ENCODE measurements around the gene MX2.
"Not testable (repeated sequence)": the region's sequence is repeated elsewhere in the genome, so short reads cannot be mapped to it uniquely, and the experiment has no call there.

Gene MX2

DNA sequence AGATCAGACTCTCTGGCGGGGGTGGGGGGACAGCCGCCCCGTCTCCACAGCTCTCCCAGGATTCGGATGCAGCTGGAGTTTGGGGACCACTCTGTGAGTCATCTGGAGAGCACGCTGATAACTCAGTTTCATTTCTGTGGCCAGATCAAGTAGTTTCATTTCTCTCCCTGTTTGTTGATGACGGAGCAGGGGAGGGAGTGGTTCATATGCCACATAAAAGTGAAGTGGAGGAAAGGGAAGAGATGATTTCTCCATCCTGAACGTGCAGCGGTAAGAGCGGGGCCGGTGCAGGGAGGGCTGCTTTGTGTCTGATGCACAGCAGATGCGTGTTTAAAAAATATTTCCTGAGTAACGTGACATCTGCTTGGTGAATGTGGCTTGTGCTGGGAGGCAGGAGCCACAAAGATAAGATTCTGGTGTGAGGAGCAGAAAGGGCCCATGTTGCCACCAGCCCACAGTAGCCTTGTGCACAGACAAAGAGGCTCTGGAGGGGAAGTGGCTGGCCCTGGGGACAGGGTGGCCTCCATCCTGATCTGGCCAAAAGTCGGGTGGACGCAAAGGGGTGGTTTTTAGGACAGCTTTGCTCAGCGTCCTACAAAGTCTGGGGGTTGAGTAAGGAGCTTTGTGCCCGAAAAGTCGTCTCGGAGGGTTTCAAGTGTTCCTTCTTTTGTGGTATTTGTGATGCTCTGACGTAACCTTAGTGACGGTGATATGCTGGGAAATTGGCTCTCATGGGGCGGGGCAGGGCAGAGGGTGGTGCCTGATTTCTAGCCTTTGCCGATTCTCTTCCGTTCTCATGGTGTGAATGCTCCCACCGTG lies at the start of gene MX2:
TSS of gene MX2 (plus strand) at position 242 of the 819 bp plus-strand sequence. CDS start 14,880 bp downstream, outside the sequence.
- DNase-seq, result no peak

- not testable (repeated sequence) for DNase-seq
These were observed 48.3 kb upstream of the MX2 start for GRCh38 chr21:41313285-41314164.

DNA sequence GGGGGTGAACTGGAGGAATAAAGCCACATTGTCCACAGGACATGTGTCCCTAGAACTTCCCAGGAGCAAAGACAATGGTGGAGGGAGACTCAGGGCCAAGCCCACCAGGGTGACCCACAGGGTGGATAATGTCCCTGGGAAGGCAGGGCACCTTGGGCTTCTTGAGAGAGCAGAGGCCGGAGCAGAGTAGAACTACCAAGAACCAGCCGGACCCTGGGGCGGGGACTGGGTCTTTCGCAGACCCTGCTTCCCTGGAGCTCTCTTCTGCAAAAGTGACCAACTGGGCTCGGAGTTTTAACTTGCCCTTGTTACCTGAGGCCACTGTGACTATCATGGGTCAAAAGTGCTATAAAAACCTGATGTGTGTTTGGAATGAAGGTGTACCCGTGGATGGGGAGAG lies 46.1 kb upstream of the MX2 start:
- DNase-seq, result no peak

DNA sequence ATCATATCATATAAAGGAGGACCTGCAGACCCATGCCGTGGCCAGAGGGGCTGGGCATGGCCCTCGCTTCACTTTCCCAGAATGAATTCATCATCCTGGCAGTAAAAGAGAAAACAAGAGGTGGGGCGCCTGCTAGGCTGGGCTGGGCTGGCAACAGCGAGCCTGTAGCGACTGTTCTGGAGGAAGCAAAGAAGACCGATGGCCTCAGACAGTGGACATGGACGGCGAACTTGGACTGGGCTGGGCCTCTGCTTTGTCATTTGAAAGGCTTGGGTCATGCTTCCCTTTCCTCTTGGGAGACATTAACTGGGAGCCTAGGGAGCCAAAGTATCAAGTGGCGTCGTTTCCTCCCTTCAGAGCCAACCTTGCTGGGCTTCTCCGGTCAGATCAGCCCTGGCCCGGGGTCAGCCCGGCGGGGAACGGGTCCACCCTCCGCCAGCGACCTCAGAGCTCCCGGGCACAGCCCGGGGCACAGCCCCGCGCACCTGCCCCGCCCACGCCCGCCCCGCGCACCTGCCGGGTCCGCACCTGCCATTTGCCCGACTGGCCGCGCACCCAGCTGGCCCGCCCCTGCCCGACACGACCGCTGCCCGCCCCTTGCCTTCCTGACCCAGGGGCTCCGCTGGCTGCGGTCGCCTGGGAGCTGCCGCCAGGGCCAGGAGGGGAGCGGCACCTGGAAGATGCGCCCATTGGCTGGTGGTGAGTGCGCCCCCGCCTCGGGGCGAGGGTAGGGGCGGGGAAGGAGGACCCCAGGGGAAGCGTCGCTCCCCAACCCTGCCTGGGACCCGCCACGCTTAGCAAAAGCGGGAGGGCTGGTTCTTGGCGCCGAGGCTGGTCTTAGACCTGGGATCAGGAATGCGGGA lies 45.4 kb upstream of the MX2 start, which contains the start of gene FAM3B:
TSS of gene FAM3B (plus strand) at position 602 of the 863 bp plus-strand sequence. CDS start at position 681, 79 bp downstream.
- peak; percentile 28 for DNase-seq

DNA sequence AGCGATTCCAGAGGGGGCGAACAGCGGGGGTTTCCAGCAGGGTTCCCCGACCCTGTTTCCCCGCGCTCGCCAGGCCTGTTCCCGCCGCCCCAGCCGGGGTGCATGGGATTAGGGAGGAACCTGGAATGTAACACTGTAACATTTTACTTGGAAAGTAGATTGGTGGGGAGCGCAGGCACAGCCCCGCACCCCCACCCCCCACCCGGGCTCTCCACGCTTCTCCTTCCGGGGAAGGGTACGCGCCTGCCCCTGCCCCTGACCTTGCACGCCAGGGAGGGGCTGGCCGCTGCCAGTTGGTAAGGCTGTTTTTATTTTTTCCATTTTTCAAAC lies 44.8 kb upstream of the MX2 start:
- no peak for DNase-seq

- no peak for DNase-seq
These were observed 44.4 kb upstream of the MX2 start for GRCh38 chr21:41317458-41317857.

- no peak for DNase-seq
These were observed 43.6 kb upstream of the MX2 start for GRCh38 chr21:41318218-41318617.

DNA sequence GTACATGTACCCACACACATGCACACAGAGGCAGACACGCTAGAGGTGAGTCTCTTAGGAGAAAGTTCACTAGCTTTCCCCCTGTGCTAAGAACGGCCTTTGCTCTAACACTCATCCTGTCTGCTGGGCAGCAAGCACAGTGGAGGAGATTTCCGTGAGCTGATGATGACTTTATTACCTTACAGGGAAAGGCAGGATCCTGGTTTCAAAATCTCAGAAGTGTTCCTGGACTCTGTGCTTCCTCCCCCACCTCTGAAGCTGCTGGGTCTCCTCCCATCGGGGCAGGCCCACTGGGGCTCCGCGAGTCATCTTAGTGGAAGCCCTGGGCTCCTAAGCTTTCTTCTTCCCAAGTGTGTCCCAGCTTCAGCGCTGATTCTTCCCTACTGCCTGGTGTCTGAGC lies 42.6 kb upstream of the MX2 start:
- no peak for DNase-seq

DNA sequence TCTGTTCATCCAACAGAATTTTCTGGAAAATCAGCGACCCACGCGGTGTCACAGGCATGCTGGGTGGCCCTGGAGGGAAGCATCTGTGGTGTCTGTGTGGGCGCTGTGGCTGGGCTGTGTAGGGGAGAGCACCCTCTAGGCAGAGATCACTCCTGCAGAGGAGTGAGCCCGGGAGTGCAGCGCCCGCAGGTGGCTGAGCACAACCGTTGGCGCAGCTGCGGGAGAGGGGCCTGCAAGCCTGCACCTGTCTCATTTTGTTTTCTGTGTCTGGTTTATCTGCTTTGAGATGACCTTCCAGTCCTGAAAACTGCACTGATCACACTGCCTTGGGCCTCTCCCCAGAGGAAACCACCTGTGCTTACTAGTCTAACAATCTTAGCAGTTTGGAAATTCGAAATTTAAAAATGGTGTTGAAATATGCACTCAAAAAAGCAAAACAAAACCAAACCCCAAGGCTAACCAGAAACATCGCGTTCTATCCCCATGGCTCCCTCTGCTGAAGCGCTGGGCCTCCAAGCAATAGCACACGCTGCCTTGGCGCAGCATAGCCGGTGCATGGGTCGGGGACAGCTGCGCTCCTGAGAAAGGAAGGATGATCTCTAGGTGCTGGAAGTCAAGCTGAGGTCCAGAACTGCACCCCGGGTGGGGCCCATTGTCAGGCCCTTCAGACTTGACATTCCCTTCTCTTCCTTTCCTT lies 40.5 kb upstream of the MX2 start:
- DNase-seq, result no peak

- DNase-seq, result no peak
These were observed 39.8 kb upstream of the MX2 start for GRCh38 chr21:41321908-41322495.

DNA sequence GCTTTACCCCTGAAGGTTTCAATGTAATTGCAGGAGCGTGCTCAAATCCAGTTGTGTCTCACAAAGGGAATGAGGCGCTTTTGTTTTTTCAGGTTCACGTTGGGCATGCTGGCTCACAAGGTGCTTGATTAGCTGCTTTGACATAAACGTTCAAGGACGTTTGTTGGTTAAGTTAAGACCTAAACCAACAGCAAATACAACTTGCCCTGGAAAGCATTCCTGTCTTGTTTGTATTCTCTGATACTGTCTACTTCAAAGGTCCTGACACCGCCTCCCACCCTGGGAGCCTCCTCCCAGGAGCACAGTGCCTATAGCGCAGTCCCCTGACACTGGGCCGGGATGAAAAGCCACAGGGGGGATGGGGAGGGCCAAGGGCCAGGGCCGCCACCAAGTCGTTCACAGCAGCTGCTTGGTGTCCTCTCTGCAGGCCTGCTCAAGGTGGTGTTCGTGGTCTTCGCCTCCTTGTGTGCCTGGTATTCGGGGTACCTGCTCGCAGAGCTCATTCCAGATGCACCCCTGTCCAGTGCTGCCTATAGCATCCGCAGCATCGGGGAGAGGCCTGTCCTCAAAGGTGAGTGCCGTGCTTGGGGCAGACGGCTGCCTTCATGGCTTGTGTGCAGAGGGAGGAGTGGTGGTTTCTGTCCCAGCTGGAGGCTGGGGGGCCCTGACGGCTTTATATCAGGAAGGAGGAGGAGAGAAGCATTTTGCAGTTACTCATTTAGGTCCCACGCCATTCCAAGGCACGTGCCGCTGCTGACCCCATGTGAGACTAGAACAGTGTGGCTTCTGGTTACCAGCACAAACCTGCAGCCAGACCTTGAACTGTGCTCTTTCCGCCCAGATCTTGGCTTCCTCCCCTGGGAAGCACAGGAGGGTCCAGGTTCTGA lies 39.1 kb upstream of the MX2 start:
- no peak for DNase-seq

DNA sequence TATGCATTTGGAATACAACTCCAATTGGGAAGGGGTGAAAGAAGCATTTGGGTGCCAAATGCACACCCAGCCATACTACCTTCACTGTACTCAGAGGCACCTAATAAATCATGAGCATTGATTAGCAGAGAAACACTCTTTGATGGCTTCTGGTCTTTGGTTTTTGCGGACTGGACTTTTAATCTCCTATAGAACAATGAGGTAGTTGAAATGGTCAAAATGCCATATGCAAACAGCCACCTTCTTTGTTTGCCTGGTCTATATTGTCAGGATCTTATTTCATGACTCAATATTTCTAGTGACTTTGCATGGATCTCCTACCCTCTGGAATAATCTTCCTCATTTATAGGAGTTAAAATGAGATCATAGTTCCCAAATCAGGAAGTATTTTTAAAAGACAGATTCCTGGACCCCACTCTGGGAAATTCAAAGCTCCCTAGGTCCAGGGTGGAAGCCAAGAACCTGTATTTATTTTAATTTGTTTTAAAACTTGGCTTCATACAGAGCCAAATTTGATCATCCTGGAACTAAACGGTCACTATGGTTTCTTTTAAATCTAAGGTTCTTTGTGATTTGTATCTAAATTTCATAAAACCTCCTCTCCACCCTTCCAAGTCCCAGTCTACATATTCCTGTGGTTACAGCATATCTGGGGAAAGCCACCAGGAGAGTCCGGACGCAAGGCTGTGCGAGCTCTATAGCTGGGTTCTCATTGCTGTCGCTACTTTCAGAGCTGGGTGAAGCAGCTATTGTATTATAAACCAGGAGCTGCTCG lies 36.5 kb upstream of the MX2 start:
- no peak for DNase-seq

DNA sequence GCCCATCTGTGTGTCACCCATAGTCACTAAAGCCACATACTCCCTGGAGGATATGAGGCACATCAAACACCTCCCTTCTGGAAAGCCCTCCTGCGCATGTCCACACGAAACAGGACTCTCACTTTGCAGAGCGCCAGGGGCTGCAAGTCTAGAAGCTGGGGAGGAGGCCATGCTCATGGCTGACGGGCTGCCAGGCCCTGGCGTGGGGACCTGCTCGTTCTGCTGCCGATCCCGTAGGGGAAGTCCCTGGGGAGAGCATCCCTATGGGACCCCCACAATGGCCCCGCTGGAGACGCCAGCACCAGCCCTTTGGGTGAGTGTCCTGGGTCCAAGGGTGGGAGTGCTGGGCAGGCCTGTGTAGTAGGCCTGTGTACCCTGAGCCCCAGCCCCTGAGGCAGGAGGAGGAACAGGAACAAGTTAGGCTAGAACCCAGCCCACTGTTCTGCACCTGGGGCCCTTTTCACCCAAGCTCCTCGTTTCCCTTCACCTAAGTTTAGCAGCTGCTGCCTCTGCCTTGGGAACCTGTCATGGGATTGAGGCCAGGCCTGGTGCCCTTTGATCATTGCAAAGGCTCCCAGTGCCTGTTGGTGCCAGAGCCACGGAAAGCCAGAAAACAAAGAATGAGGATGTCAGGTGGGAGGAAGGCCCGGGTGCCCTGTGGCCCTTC lies 35.3 kb upstream of the MX2 start:
- no peak for DNase-seq

DNA sequence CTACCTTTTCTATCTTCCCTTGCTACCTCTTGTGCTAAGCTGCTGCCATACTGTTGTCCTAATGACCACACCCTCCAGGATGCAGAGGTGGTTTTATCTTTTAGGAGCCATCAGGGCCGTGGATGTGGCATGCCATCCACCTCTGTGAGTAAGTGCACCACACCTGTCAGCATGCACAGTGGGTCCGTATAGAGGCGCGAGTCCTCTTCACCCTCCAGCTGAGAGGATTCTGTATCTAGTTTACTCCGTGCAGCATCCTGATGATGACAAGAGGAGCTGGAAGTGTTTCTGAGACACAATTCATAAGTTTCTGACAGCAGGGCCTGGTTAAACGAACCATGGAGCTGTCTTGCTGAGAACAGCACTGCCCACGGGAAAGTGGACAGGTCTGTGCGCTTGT lies 34.1 kb upstream of the MX2 start:
- no peak for DNase-seq

GRCh38 chr21:41328660-41329607 lies 32.9 kb upstream of the MX2 start:
- no peak for DNase-seq

GRCh38 chr21:41333752-41334151 lies 28.1 kb upstream of the MX2 start:
- DNase-seq, result no peak

DNA sequence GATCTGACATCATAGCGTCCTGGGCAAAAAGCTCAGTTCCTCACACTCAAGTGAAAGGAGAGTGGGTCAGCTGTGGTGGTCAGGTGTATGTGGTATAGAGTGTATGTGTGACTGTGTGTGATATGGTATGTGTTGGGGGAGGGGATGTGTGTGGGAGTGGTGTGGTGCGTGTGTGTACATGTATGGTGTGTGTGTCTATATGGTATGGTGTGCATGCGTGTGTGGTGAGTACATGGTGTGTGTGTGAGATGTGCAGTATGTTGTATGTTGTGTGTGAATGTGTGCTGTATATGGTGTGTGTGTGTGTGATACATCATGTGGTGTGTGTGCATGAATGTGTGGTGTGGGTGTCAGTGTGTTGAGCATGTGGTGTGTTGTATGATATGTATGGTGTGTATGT lies 24.3 kb upstream of the MX2 start:
- no peak for DNase-seq

DNA sequence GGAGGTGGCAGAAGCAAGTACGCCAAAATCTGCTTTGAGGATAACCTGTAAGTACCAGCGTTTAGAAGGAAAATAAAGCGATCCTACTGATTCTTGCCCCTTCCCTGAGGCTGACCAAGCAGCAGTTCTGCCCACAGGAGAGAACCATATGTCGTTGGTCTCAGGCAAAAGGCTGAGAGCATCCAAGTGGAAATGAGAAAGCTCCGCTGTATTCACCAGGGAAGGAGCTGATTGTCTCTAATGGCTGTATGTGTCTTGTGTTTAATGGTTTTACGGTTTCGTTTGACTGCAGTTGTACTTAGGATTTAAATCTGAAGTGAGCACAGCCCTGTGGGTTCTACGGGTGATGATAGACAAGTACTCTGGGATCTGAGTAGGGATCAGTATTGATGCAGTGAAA lies 23.4 kb upstream of the MX2 start:
- no peak for DNase-seq
